ENCODE data around the gene MARCKSL1.
A peak's percentile ranks its signal among the peaks of the same experiment; 100 is the strongest.

The MARCKSL1 gene

DNA sequence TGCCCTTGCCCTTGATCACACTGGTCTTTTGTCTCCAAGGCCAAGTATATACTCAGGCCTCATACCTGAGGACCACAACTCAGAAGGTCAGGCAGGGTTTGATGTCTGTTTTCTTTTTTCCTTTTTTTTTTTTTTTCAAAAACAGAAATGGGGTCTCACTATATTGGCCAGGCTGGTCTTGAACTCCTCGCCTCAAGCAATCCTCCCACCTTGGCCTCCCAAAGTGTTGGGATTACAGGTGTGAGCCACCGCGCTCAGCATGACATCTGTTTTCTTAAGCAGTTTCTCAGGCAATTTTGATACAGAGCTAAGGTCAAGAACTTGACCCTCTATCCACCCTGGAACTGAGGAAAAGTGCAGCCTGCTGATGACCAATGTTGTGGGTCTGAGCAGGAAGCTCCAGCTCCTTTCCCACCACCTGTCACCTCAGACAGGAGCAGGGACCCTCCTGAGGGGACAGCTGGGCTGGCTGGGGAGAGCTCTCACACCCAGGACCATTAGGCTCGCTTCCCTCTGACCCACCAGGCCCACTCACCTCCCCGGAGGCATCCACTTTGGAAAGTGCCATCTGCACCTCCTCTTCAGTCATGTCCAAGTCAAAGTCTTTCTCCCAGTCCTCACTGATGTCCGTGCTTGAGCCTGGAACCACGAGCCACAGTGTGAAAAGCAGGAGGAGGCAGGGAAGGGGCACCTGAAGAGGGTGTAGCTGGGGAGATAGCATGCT, 32.0 kb upstream of the MARCKSL1 start:
- TF ChIP-seq, protein P1, sequence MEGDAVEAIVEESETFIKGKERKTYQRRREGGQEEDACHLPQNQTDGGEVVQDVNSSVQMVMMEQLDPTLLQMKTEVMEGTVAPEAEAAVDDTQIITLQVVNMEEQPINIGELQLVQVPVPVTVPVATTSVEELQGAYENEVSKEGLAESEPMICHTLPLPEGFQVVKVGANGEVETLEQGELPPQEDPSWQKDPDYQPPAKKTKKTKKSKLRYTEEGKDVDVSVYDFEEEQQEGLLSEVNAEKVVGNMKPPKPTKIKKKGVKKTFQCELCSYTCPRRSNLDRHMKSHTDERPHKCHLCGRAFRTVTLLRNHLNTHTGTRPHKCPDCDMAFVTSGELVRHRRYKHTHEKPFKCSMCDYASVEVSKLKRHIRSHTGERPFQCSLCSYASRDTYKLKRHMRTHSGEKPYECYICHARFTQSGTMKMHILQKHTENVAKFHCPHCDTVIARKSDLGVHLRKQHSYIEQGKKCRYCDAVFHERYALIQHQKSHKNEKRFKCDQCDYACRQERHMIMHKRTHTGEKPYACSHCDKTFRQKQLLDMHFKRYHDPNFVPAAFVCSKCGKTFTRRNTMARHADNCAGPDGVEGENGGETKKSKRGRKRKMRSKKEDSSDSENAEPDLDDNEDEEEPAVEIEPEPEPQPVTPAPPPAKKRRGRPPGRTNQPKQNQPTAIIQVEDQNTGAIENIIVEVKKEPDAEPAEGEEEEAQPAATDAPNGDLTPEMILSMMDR (IDR thresholded peaks at IDR 0.05; ENCODE audit: low read depth, low read length, missing control alignments) = no peak
- DNase-seq (ENCODE audit: low read depth) = no peak
- in situ Hi-C loops (cut with HindIII; ENCODE audit: low sequenced_read_pairs) = no loop called here
- H3K4me3 ChIP-seq (ENCODE audit: low read depth, low read length) = no peak overlapping the region

DNA sequence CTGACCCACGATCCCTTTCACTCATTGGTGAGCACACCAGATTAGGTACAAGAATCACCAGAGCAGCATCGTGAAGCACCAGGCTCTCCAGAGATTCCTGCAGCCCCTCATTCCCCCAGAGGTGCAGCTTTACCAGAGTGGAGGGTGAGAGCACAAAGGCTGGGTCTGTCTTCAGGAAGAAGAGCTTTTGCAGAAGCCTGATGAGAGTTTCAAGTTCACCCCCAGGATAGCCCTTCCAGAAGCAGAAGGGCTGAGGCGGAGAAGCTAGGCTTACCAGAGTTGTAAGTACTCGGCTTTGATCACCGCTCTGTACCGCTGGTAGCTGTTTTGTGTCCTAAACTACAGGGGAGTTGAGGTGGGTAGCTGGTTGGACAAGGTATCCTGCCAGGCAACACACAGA, 29.4 kb upstream of the MARCKSL1 start:
- H3K4me3 ChIP-seq (ENCODE audit: low read depth, low read length) = no peak overlapping the region
- in situ Hi-C loops (cut with HindIII; ENCODE audit: low sequenced_read_pairs) = no loop called here
- TF ChIP-seq, protein P1 (IDR thresholded peaks at IDR 0.05; ENCODE audit: low read depth, low read length, missing control alignments) = no peak
- no peak for DNase-seq (ENCODE audit: low read depth)

DNA sequence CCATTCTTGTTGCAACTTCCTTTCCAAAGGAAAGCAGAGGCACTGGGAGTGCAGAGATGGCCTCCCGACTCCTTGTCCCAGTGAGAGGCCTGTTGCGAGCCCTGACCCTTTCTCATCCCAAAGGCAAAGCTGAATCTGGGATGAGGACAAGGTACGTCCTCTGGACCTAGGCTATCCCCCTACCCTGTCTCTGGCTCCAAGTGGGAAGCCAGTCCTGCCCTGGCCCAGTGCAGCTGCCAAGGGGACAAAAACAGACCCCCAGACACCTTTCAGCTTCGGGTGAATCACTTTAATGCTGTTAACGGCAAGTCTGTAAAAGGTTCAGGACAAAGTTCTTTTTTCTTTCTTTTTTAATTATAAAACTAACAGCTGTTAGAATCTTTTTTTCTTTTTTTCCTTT, 28.8 kb upstream of the MARCKSL1 start:
- no peak for DNase-seq (ENCODE audit: low read depth)
- TF ChIP-seq, protein P1 (IDR thresholded peaks at IDR 0.05; ENCODE audit: low read depth, low read length, missing control alignments) = no peak
- in situ Hi-C loops (cut with HindIII; ENCODE audit: low sequenced_read_pairs) = no loop called here

DNA sequence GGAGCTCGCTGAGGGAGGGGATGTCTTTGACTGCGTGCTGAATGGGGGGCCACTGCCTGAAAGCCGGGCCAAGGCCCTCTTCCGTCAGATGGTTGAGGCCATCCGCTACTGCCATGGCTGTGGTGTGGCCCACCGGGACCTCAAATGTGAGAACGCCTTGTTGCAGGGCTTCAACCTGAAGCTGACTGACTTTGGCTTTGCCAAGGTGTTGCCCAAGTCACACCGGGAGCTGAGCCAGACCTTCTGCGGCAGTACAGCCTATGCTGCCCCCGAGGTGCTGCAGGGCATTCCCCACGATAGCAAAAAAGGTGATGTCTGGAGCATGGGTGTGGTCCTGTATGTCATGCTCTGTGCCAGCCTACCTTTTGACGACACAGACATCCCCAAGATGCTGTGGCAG, 27.7 kb upstream of the MARCKSL1 start:
- TF ChIP-seq, protein P1 (IDR thresholded peaks at IDR 0.05; ENCODE audit: low read depth, low read length, missing control alignments) = no peak
- no peak overlapping the region for H3K4me3 ChIP-seq (ENCODE audit: low read depth, low read length)
- DNase-seq (ENCODE audit: low read depth) = no peak
- in situ Hi-C loops (cut with HindIII; ENCODE audit: low sequenced_read_pairs) = no loop called here

More for the DNA sequence above, 28.8 kb upstream of the MARCKSL1 start:
- H3K4me3 ChIP-seq (ENCODE audit: low read depth, low read length) = no peak overlapping the region

DNA sequence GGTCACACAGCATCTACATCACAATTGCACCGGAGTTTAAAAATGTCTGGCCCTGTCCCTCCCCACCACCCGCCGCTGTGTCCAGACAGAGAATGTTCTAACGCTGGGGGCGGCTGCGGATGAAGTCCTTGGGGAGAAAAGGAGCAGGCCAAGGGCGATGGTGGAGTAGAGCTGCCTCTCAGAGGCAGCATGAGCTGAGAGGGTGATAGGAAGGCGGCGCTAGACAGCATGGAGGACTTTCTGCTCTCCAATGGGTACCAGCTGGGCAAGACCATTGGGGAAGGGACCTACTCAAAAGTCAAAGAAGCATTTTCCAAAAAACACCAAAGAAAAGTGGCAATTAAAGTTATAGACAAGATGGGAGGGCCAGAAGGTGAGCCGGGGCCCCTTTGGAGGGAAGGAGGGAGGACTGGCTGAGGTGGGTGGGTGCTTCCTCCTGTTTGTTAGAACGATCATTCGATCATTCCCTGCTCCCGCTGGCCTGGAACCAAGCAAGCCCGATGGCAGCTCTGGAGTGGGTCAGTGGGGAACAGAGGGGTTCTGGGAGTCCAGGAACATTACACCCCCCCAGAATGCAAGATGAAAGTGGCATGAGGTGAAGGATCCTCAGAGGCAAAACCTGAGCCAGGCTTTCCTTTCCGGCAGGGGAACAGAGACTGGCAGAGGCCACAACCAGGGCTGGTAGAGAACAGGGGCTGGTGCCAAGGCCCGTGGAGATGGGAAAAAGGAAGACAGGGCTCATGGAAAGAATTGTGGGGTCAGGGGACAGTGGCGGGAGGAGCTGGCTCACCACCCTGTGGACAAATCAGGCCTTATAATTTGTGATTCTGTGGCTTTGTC, 26.7 kb upstream of the MARCKSL1 start, which contains the start of the genes FAM229A and TSSK3:
Gene FAM229A (minus strand): TSS at position 12 of the 840 bp plus-strand sequence. CDS start 394 bp downstream, outside the sequence.
Gene TSSK3 (plus strand): TSS at position 66 of the 840 bp plus-strand sequence. CDS start 163 bp downstream, at position 229.
- H3K4me3 ChIP-seq (ENCODE audit: low read depth, low read length) = peak within 1 kb of the TSS; percentile 37
- TF ChIP-seq, protein P1 (IDR thresholded peaks at IDR 0.05; ENCODE audit: low read depth, low read length, missing control alignments) = no peak
- in situ Hi-C loops (cut with HindIII; ENCODE audit: low sequenced_read_pairs) = no loop called here
- DNase-seq (ENCODE audit: low read depth) = no peak

DNA sequence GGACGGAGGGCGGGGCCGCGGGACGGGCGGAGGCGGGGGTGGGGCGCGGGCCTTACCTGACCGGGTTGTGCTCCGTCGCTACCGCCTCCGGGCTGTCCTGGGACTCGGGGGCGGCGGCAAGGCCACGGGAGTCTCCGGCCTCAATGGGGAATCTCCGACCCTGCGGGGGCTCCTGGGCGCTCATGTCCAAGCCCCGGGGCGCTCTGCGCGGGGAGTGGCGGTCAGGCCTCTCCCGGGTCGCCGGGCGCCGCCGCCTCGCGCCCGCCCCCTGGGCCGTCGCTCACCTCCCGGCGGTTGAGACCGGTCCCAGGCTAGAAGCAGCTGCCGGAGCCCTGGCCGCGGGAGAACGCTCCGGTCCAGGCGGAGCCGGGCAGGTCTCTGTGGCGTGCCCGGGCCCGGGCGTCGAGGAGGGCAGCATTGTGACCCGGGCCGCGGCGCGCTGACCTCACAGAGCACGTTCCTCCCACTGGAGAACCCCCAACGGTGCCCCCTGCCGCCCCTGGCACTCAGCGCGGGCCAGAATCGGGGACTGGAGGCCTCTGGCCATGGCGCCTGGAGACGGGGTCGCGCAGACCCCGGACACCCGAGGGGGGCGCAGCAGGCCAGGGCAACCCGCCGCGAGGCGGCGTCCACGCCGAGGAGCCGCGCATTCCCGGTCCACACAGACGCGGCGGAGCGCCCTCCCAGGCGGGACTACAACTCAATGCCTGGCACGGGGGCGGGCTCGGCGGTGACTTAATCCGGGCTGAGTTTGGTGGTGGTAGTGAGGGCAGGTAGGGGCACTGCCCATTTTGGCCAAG, 25.8 kb upstream of the MARCKSL1 start:
- no peak for DNase-seq (ENCODE audit: low read depth)
- peak overlapping the region; percentile 37 for H3K4me3 ChIP-seq (ENCODE audit: low read depth, low read length)
- in situ Hi-C loops (cut with HindIII; ENCODE audit: low sequenced_read_pairs) = no loop called here
- TF ChIP-seq, protein P1 (IDR thresholded peaks at IDR 0.05; ENCODE audit: low read depth, low read length, missing control alignments) = peak; percentile 42
